ENCODE measurements around the gene MSH5. TPM values are rescaled to one million over a fixed set of nuclear protein-coding genes. Genes with fewer than 3 reads are reported as not detected.

MSH5 gene
- total RNA-seq, 3 donors from 2014 or later: 14.1 to 29.9 (median 29.7) TPM

DNA sequence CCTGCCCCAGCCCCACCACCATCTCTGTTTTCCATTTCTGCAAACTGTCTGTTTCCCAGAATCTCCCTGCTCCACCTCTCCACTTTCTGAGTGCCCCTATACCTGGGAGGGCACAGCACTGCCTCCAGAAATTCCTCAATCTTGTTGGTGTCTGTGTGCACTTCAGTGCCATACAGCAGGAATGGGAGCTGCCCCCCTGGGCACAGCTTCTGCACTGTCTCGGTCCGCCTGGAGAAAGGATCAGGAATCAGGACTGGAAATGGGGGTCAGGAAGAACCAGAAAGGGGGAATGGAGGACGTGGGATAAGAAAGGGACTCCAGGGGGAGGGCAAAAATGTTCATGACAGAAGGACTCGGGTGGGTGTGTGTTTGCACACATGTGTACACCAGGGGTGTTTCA lies 6.1 kb upstream of the MSH5 start:
- Histone ChIP-seq H3K4me3 (no peak overlapping the region), H3K9me3 (no peaks in the 10 kb centered on the region), H3K4me1 (ENCODE audit: low read depth) (peaks cover 30% of the 10 kb centered on the region), H3K36me3 (ENCODE audit: low read depth) (peaks cover 7% of the 10 kb centered on the region)
- ATAC-seq (no peak), DNase-seq (no peak)
- TF ChIP-seq, protein P1, sequence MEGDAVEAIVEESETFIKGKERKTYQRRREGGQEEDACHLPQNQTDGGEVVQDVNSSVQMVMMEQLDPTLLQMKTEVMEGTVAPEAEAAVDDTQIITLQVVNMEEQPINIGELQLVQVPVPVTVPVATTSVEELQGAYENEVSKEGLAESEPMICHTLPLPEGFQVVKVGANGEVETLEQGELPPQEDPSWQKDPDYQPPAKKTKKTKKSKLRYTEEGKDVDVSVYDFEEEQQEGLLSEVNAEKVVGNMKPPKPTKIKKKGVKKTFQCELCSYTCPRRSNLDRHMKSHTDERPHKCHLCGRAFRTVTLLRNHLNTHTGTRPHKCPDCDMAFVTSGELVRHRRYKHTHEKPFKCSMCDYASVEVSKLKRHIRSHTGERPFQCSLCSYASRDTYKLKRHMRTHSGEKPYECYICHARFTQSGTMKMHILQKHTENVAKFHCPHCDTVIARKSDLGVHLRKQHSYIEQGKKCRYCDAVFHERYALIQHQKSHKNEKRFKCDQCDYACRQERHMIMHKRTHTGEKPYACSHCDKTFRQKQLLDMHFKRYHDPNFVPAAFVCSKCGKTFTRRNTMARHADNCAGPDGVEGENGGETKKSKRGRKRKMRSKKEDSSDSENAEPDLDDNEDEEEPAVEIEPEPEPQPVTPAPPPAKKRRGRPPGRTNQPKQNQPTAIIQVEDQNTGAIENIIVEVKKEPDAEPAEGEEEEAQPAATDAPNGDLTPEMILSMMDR (IDR thresholded peaks at IDR 0.05): no peak
- intact Hi-C loops (cut with DNase I, micrococcal nuclease): loop anchor here in 1 of 2 donors (5.0 kb wide), 1 partner anchor 99 kb away; no protein-coding TSS in a partner anchor

DNA sequence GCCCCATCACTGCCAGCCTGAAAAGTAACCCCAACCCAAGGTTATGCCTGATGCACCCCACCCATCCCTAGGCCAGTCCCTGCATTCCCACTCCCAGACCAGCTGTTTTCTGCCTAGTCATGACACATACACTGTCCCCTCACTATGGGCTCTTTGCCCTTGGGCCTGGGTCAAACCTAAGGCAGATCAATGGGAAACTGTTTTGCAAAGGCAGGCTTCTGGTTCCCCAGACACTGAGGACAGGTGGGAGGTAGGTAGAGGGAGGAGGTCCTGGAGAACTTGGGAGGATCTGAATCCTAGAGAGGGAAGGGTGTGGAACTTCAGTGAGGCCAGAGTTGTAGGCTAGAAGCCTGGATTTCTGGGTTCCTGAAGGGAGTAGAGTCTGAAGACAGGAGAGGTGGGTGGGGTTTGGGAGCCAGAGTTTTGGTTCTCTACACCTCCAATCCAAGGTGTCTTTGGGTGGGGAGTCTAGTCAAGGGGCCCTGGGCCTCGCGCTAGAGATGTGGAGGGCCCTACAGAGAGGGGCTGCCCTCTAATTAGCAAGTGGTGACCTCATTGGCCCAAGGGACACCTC lies 5.5 kb upstream of the MSH5 start:
- H3K4me3 ChIP-seq: peak overlapping the region; percentile 50
- DNase-seq: no peak
- TF ChIP-seq, protein P1 (IDR thresholded peaks at IDR 0.05): no peak
- intact Hi-C loops (cut with DNase I, micrococcal nuclease): loop anchor here in 1 of 2 donors (5.0 kb wide), 1 partner anchor 98 kb away; no protein-coding TSS in a partner anchor
- ATAC-seq: no peak
- H3K36me3 ChIP-seq (ENCODE audit: low read depth): peaks cover 7% of the 10 kb centered on the region
- peaks cover 32% of the 10 kb centered on the region for H3K4me1 ChIP-seq (ENCODE audit: low read depth)
- no peaks in the 10 kb centered on the region for H3K9me3 ChIP-seq

DNA sequence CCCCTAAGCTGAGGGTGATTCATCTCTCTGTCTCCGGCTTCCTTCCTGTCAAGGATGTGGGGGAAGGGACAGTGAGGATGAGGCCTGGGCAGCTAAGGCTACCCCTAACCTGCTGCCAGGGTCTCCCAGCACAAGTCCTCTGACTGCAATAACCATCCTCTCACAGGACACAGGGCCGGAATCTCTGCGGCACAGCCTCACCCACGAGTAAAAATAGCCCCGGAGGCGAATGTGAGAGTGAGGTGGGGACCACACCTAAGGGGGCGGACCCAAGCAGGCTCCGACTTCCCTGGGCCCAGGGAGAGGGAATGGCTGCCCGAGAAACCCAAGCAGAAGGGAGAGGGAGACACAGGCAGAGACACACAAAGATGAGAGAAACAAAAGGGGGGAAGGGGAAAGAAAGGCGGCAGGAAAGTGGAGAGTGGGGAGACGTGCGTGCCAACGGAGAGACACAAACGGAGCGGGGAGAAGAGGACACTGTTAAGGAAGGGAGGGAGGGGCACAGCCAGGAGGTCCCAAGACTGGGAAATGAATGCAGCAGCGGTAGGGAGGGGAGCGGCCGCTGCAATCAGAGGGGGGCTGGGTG lies 4.9 kb upstream of the MSH5 start:
- intact Hi-C loops (cut with DNase I, micrococcal nuclease): loop anchor here in 1 of 2 donors (5.0 kb wide), 1 partner anchor 97 kb away; no protein-coding TSS in a partner anchor
- ATAC-seq: peak; percentile 27

DNA sequence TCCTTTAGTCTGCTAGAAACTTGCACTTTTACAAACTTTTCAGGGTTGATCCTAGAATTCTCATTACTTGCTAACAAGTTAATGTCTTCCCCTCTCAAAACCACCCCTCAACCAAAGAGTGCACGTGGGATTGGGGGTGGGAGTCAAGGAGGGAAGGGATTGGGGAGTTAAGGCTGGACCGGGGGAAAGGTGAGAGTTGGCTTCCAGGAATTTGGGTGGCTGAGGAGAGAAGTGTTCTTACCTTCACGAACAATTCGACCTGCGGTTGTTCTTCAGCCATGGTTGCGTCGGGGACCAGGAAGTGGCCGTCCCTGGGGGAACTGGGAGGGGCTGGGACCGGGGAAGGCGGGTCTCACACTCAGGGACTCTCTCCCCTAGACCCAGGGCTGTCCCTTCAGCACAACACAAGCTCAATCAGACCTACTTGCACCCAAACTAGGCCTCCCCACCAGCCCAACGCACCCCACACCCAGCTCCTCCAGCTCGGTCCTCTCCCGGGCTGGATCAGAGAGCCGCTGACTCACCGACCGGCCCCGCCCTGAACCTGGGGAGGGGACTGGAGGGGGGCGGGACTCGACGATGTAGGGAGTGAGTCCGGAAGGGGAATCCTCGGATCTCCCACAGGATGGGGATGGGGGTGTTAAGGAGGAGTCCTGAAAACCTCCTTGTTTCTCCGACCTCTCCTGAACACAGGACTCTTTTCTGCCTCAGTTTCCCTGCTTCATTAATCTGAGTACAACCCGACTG lies 3.6 kb upstream of the MSH5 start, which contains the start of gene CLIC1:
Gene CLIC1 (minus strand): TSS at position 510 of the 747 bp plus-strand sequence. CDS start 230 bp downstream, at position 280.
- Histone ChIP-seq H3K36me3 (ENCODE audit: low read depth) (peaks cover 7% of the 10 kb centered on the region), H3K4me3 (peak within 1 kb of the TSS; percentile 50), H3K4me1 (ENCODE audit: low read depth) (peaks cover 37% of the 10 kb centered on the region), H3K9me3 (no peaks in the 10 kb centered on the region)
- TF ChIP-seq, protein P1 (IDR thresholded peaks at IDR 0.05): no peak
- ATAC-seq (peak; percentile 52), DNase-seq (peak; percentile 91 to 94 (median 94))
- intact Hi-C loops (cut with DNase I, micrococcal nuclease): no loop called here

More for the DNA sequence above, 4.9 kb upstream of the MSH5 start:
- TF ChIP-seq, protein P1 (IDR thresholded peaks at IDR 0.05): no peak
- H3K36me3 ChIP-seq (ENCODE audit: low read depth): peaks cover 7% of the 10 kb centered on the region
- H3K4me1 ChIP-seq (ENCODE audit: low read depth): peaks cover 33% of the 10 kb centered on the region
- H3K4me3 ChIP-seq: peak overlapping the region; percentile 50
- DNase-seq: peak; percentile 82 to 83 (median 82)
- no peaks in the 10 kb centered on the region for H3K9me3 ChIP-seq

DNA sequence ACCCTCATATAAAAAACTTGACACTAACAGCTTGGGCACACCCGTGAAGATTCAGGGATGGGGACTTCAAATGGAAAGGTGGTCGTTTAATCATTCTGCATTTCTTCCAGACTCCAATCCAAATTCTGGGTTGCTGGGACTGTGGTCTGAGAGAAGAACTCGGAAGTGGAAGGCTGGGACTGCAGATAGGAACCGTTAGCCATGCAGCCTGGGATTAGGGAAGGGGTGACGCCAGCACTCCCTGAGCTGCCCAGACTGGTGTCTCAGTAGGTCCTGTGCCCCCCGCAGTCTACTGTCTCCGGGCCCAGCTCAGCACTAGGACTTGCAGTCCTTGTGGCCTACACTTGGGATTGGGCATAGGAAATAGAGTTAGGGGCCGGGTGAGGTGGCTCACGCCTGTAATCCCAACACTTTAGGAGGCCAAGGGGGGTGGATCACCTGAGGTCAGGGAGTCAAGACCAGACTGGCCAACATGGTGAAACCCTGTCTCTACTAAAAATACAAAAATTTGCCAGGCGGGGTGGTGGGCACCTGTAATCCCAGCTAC lies 3.0 kb upstream of the MSH5 start:
- TF ChIP-seq, protein P1 (IDR thresholded peaks at IDR 0.05): no peak
- no peak overlapping the region for H3K4me3 ChIP-seq
- peaks cover 37% of the 10 kb centered on the region for H3K4me1 ChIP-seq (ENCODE audit: low read depth)
- H3K36me3 ChIP-seq (ENCODE audit: low read depth): peaks cover 7% of the 10 kb centered on the region
- no peaks in the 10 kb centered on the region for H3K9me3 ChIP-seq
- ATAC-seq (no peak), DNase-seq (peak in 2 of 3 donors; percentile 40 to 56)
- intact Hi-C loops (cut with DNase I, micrococcal nuclease): no loop called here

Data from mucosa of descending colon (tissue), 3 donors.